CD14-positive monocyte (primary cell): Measurements from ENCODE around the gene SUCLG1. TPM values are rescaled to one million over a fixed set of nuclear protein-coding genes. Genes with fewer than 3 reads are reported as not detected.

Experiments used
- DNase-seq, 3 donors: peaks; one replicate each; pipeline ENCODE4 v3.0.0-alpha.2; 2011 to 2022
- H2AFZ ChIP-seq: 2 replicates; pipeline ENCODE4 v1.6.0; 2012; ENCODE audit warnings: mild to moderate bottlenecking, low read depth, low read length, inconsistent platforms; ENCODE audit not compliant: insufficient read depth, poor library complexity, severe bottlenecking
- H3K27ac ChIP-seq, 2 donors: 1 replicate in 1 of 2; 2 replicates in 1 of 2; pipeline ENCODE4 v1.5.1; 2012 to 2013; ENCODE audit warnings: low read length in 2 of 2, control low read depth in 1 of 2, inconsistent platforms in 1 of 2, low read depth in 1 of 2, mild to moderate bottlenecking in 1 of 2
- H3K27me3 ChIP-seq, 2 donors: one replicate each; pipeline versions ENCODE4 v1.6.0 to v1.6.1; 2011 to 2013; ENCODE audit warnings: low read length in 2 of 2; ENCODE audit not compliant: control insufficient read depth in 2 of 2, insufficient read depth in 2 of 2
- H3K36me3 ChIP-seq, 2 donors: replicated peaks in 1 of 2; 1 replicate in 1 of 2; 2 replicates in 1 of 2; pipeline versions ENCODE4 v1.5.1 to v1.6.1; 2012 to 2013; ENCODE audit warnings: low read length in 2 of 2, control low read depth in 1 of 2, inconsistent platforms in 1 of 2, mild to moderate bottlenecking in 1 of 2; ENCODE audit not compliant: insufficient read depth in 2 of 2, control insufficient read depth in 1 of 2
- H3K4me1 ChIP-seq, 2 donors: 1 replicate in 1 of 2; 2 replicates in 1 of 2; pipeline versions ENCODE4 v1.5.1 to v1.6.1; 2012 to 2013; ENCODE audit warnings: low read length in 2 of 2, control low read depth in 1 of 2, inconsistent platforms in 1 of 2, mild to moderate bottlenecking in 1 of 2, moderate library complexity in 1 of 2; ENCODE audit not compliant: insufficient read depth in 2 of 2, control insufficient read depth in 1 of 2
- H3K4me2 ChIP-seq: replicated peaks from 2 replicates; pipeline ENCODE3; 2012; ENCODE audit warnings: low read length, moderate library complexity, mild to moderate bottlenecking; ENCODE audit not compliant: poor library complexity, severe bottlenecking; ENCODE audit errors: extremely low read depth
- H3K4me3 ChIP-seq, 3 experiments: fragments of 200-600 bp in 1 of 3; sonication (generic) in 1 of 3; replicated peaks in 1 of 3; 1 replicate in 2 of 3; 2 replicates in 1 of 3; pipeline ENCODE4 v1.5.1; 2011 to 2013; ENCODE audit warnings: low read length in 3 of 3, mild to moderate bottlenecking in 3 of 3, control low read depth in 2 of 3, low read depth in 2 of 3, inconsistent platforms in 1 of 3, moderate library complexity in 1 of 3
- H3K79me2 ChIP-seq: 2 replicates; pipeline ENCODE4 v1.6.0; 2012; ENCODE audit warnings: mild to moderate bottlenecking, control low read depth, inconsistent platforms, low read length, moderate library complexity; ENCODE audit not compliant: insufficient read depth
- H3K9ac ChIP-seq: 2 replicates; pipeline ENCODE4 v1.6.0; 2017; ENCODE audit warnings: low read length, mild to moderate bottlenecking; ENCODE audit not compliant: insufficient read depth, poor library complexity, severe bottlenecking
- H3K9me3 ChIP-seq, 2 donors: replicated peaks in 1 of 2; 1 replicate in 1 of 2; 2 replicates in 1 of 2; pipeline versions ENCODE4 v1.5.1 to v1.6.1; 2012 to 2013; ENCODE audit warnings: low read length in 2 of 2, control low read depth in 1 of 2; ENCODE audit not compliant: control insufficient read depth in 1 of 2, insufficient read depth in 1 of 2
- H4K20me1 ChIP-seq: 2 replicates; pipeline ENCODE4 v1.6.0; 2012; ENCODE audit warnings: mild to moderate bottlenecking, low read length, control low read depth, moderate library complexity; ENCODE audit not compliant: insufficient read depth
- H3K27ac Mint-ChIP-seq, 7 donors: one replicate each; pipeline ENCODE4 v1.8.0; 2020; ENCODE audit warnings: mild to moderate bottlenecking in 7 of 7, mixed read lengths in 7 of 7, moderate library complexity in 6 of 7, inconsistent platforms in 2 of 7
- H3K27me3 Mint-ChIP-seq, 3 donors: one replicate each; pipeline ENCODE4 v1.8.0; 2021 to 2022; ENCODE audit warnings: low read depth in 3 of 3, mild to moderate bottlenecking in 3 of 3, mixed read lengths in 3 of 3, moderate library complexity in 3 of 3, inconsistent platforms in 1 of 3
- H3K36me3 Mint-ChIP-seq, 2 donors: one replicate each; pipeline ENCODE4 v1.8.0; 2020; ENCODE audit warnings: mixed read lengths in 2 of 2, inconsistent platforms in 1 of 2, mild to moderate bottlenecking in 1 of 2
- H3K4me1 Mint-ChIP-seq: one replicate; pipeline ENCODE4 v1.8.0; 2020; ENCODE audit warnings: mild to moderate bottlenecking, mixed read lengths
- H3K4me3 Mint-ChIP-seq, 2 donors: one replicate each; pipeline ENCODE4 v1.8.0; 2020; ENCODE audit warnings: mild to moderate bottlenecking in 2 of 2, mixed read lengths in 2 of 2, moderate library complexity in 1 of 2
- H3K9me3 Mint-ChIP-seq, 7 donors: one replicate each; pipeline ENCODE4 v1.8.0; 2020 to 2022; ENCODE audit warnings: mixed read lengths in 7 of 7, mild to moderate bottlenecking in 6 of 7, moderate library complexity in 6 of 7, inconsistent platforms in 2 of 7
- CTCF ChIP-seq: fragments of 200-600 bp; IDR thresholded peaks from one replicate; pipeline ENCODE4 v1.8.0; 2022; ENCODE audit warnings: antibody characterized with exemption, mild to moderate bottlenecking
- WGBS: methylation state at CpG from one replicate; pipeline ENCODE4 v1.1.5; 2013; ENCODE audit warnings: missing lambda C conversion rate; ENCODE audit not compliant: insufficient coverage; 5-methylcytosine and 5-hydroxymethylcytosine counted together
- intact Hi-C, 2 donors: fragments of 100-400 bp; cut with micrococcal nuclease; formaldehyde crosslinking; loops; one replicate each; pipeline versions ENCODE4 v1.15.0 to v1.15.1; 2023
- polyA plus RNA-seq, 3 donors: library from polyadenylated mRNA; depleted of rRNA in 1 of 3; unstranded in 2 of 3; stranded (reverse) in 1 of 3; fragments of 300-500 nt in 2 of 3; fragments of >200 nt in 1 of 3; fragmentation: Illumina TruSeq in 2 of 3; gene quantifications; 1 replicate in 2 of 3; 2 replicates in 1 of 3; pipeline ENCODE4 v1.2.3, GENCODE V29; 2012 to 2021

Gene SUCLG1
- polyA plus RNA-seq, 3 donors, result 24.9 to 114 (median 98.9) TPM

- H3K27me3 ChIP-seq, result no peaks in the 10 kb centered on the region
- Mint-ChIP-seq H3K27me3 (peaks cover 3 to 4% (median 3%) of the 10 kb centered on the region in 3 donors), H3K36me3 (no peaks in the 10 kb centered on the region), H3K4me1 (no peaks in the 10 kb centered on the region), H3K27ac (no peak overlapping the region), H3K4me3 (peak overlapping the region in 1 of 2 donors; percentile 3), H3K9me3 (peaks cover 0 to 7% (median 4%) of the 10 kb centered on the region in 7 donors)
- TF ChIP-seq CTCF, result no peak
- no peak overlapping the region for H3K4me3 ChIP-seq
- intact Hi-C loops, result no loop called here
- no peak for DNase-seq
- no peak overlapping the region for H3K4me2 ChIP-seq
- no CpG with 5 or more reads among the region's 1 CpG for WGBS
- H3K36me3 ChIP-seq, result no peaks in the 10 kb centered on the region
- no peaks in the 10 kb centered on the region for H4K20me1 ChIP-seq
- no peak overlapping the region for H2AFZ ChIP-seq
- H3K79me2 ChIP-seq, result no peaks in the 10 kb centered on the region
- no peak overlapping the region for H3K9ac ChIP-seq
- H3K9me3 ChIP-seq, result peaks cover 5 to 8% of the 10 kb centered on the region in 2 donors
- no peak overlapping the region for H3K27ac ChIP-seq
- no peaks in the 10 kb centered on the region for H3K4me1 ChIP-seq
These were observed 24.2 kb upstream of the SUCLG1 start for GRCh38 chr2:84483320-84483719.

DNA sequence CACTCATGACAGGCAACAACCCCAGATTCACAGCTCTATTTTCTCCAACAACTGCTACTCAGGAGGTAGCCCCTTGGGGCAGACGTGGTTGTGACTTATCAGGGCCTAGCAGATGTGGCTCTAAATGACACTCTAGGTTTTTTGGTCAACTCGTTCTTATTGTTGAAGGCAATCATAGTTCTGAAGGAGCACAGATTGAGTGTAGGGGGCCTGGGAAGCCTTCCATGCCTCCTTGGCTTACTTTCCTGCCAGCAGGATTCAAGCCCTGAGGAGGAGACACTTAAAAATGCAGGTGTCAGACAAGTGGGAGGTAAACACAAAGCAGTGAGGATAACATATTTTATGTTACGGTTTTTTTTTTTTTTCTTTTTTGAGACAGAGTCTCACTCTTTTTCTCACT is 23.5 kb upstream of the SUCLG1 start:
- WGBS, result 83% methylated on average over 1 of the region's 3 CpGs
- Histone ChIP-seq H3K9ac (no peak overlapping the region), H3K4me1 (no peaks in the 10 kb centered on the region), H3K36me3 (no peaks in the 10 kb centered on the region), H3K9me3 (peaks cover 10 to 11% of the 10 kb centered on the region in 2 donors), H4K20me1 (no peaks in the 10 kb centered on the region), H3K27ac (no peak overlapping the region), H2AFZ (no peak overlapping the region), H3K79me2 (no peaks in the 10 kb centered on the region), H3K4me2 (no peak overlapping the region), H3K27me3 (no peaks in the 10 kb centered on the region), H3K4me3 (no peak overlapping the region)
- Mint-ChIP-seq H3K9me3 (peaks cover 1 to 10% (median 7%) of the 10 kb centered on the region in 7 donors), H3K4me1 (no peaks in the 10 kb centered on the region), H3K36me3 (no peaks in the 10 kb centered on the region), H3K27me3 (peaks cover 3 to 4% (median 3%) of the 10 kb centered on the region in 3 donors), H3K4me3 (no peak overlapping the region), H3K27ac (no peak overlapping the region)
- no peak for DNase-seq
- intact Hi-C loops, result no loop called here
- TF ChIP-seq CTCF, result no peak
